K562 (cell line): Measurements from ENCODE around the gene UCHL5. TPM values are rescaled to one million over a fixed set of nuclear protein-coding genes. Genes with fewer than 3 reads are reported as not detected.

Source experiments
- CAMTA2 ChIP-seq: fragments of 250-450 bp; sonication (Bioruptor Pico); conservative IDR thresholded peaks from 2 replicates; pipeline ENCODE4 v1.5.1; 2022
- CHD1 ChIP-seq: fragments of 200-600 bp; sonication (generic); IDR thresholded peaks from one replicate; pipeline ENCODE4 v1.6.1; 2012; ENCODE audit warnings: mild to moderate bottlenecking, moderate library complexity, low read length, inconsistent platforms
- CXXC5 ChIP-seq: fragments of 250-450 bp; sonication (Bioruptor Pico); IDR thresholded peaks from 2 replicates; pipeline ENCODE4 v1.8.0; 2022; ENCODE audit warnings: inconsistent platforms, mild to moderate bottlenecking, moderate library complexity
- OTX1 ChIP-seq: fragments of 450-650 bp; formaldehyde crosslinking; IDR thresholded peaks from 2 replicates; pipeline ENCODE4 v1.4.0; 2022; ENCODE audit warnings: mild to moderate bottlenecking
- PHB ChIP-seq: fragments of 250-450 bp; sonication (Bioruptor Pico); IDR thresholded peaks from 2 replicates; pipeline ENCODE4 v1.5.0; 2021
- SPI1 ChIP-seq: IDR thresholded peaks from 2 replicates; pipeline ENCODE4 v1.6.1; 2011; ENCODE audit warnings: low read depth, low read length, control low read depth, borderline replicate concordance
- VEZF1 ChIP-seq: fragments of 200-800 bp; sonication (Bioruptor generic); IDR thresholded peaks from 2 replicates; pipeline ENCODE4 v1.6.1; 2017; ENCODE audit warnings: missing genetic modification characterization, missing compliant biosample characterization
- ZBTB9 ChIP-seq: fragments of 450-650 bp; formaldehyde crosslinking; IDR thresholded peaks from 2 replicates; pipeline ENCODE4 v1.4.0; 2020; ENCODE audit warnings: mild to moderate bottlenecking, moderate library complexity
- polyA plus RNA-seq, 8 experiments: library from polyadenylated mRNA; depleted of rRNA in 4 of 8; stranded (reverse) in 5 of 8; unstranded in 3 of 8; fragments of >200 nt; fragmentation: Nextera tagmentation in 2 of 8; fragmentation: Illumina TruSeq in 1 of 8; extraction: Ambion mirVana in 2 of 8; extraction: Trizol in 1 of 8; gene quantifications; 2 replicates each; pipeline versions ENCODE4 v1.2.1 to v1.2.3, GENCODE V29; 2011 to 2014; ENCODE audit warnings: inconsistent platforms in 1 of 8, missing spikeins in 1 of 8
- total RNA-seq, 7 experiments: library from RNA; depleted of rRNA in 6 of 7; stranded (reverse); fragments of >200 nt in 6 of 7; fragmentation: Illumina TruSeq in 2 of 7; extraction: Trizol in 2 of 7; gene quantifications; 2 replicates each; pipeline versions ENCODE4 v1.2.1 to v1.2.3, GENCODE V29; 2011 to 2021; ENCODE audit warnings: low replicate concordance in 1 of 7
- TF ChIP-seq, protein P1 (sequence below): fragments of 450-650 bp; IDR thresholded peaks from 2 replicates; pipeline ENCODE4 v1.6.1; 2016; ENCODE audit warnings: mild to moderate bottlenecking
- TF ChIP-seq, protein P2 (sequence below), 3 experiments: fragments of 200-800 bp in 1 of 3; fragments of 250-450 bp in 1 of 3; fragments of 450-650 bp in 1 of 3; sonication (Bioruptor Pico) in 1 of 3; sonication (Bioruptor generic) in 1 of 3; formaldehyde crosslinking in 1 of 3; IDR thresholded peaks; 2 replicates each; pipeline versions ENCODE4 v1.6.1 to v1.8.0; 2016 to 2022; ENCODE audit warnings: mild to moderate bottlenecking in 2 of 3, missing genetic modification characterization in 2 of 3, missing compliant biosample characterization in 1 of 3, moderate library complexity in 1 of 3
- TF ChIP-seq, protein P3 (sequence below): fragments of 250-450 bp; sonication (Bioruptor Pico); IDR thresholded peaks from 2 replicates; pipeline ENCODE4 v1.4.0; 2020; ENCODE audit warnings: mild to moderate bottlenecking, moderate library complexity
- TF ChIP-seq, protein P4 (sequence below): sonication (generic); formaldehyde crosslinking; IDR thresholded peaks from 2 replicates; pipeline ENCODE4 v1.8.1; 2023; ENCODE audit warnings: mild to moderate bottlenecking, missing genetic modification reagents

UCHL5 gene
- total and polyA plus RNA-seq, 9 of the 15 experiments (the other 6 are each of a cell fraction or from before 2014, with no cell fraction given) = 61.0 to 206 (median 122) TPM

DNA sequence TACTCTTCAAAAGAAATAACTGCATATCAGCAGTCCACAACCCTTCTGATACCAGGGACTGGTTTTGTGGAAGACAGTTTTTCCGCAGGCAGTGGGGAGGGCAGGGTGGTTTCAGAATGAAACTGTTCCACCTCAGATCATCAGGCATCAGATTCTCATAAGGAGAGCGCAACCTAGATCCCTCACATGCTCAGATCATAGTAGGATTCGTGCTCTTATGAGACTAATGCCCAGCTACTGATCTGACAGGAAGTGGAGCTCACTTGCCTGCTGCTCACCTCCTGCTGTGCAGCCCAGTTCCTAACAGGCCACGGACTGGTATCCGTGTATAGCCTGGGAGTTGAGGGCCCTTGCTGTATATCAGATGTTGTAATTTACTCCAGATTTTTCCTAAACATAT lies 11.8 kb upstream of the UCHL5 start (continued):
- 0 out of 2 replicates have a peak, but pooled peaks have one; percentile 4 for TF ChIP-seq VEZF1
- TF ChIP-seq, protein P1, sequence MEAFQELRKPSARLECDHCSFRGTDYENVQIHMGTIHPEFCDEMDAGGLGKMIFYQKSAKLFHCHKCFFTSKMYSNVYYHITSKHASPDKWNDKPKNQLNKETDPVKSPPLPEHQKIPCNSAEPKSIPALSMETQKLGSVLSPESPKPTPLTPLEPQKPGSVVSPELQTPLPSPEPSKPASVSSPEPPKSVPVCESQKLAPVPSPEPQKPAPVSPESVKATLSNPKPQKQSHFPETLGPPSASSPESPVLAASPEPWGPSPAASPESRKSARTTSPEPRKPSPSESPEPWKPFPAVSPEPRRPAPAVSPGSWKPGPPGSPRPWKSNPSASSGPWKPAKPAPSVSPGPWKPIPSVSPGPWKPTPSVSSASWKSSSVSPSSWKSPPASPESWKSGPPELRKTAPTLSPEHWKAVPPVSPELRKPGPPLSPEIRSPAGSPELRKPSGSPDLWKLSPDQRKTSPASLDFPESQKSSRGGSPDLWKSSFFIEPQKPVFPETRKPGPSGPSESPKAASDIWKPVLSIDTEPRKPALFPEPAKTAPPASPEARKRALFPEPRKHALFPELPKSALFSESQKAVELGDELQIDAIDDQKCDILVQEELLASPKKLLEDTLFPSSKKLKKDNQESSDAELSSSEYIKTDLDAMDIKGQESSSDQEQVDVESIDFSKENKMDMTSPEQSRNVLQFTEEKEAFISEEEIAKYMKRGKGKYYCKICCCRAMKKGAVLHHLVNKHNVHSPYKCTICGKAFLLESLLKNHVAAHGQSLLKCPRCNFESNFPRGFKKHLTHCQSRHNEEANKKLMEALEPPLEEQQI = 0 out of 2 replicates have a peak, but pooled peaks have one; percentile 32
- no peak for TF ChIP-seq SPI1
- TF ChIP-seq ZBTB9 (CRISPR knock-in tag) = peak; percentile 62; the same call in 1 of the 2 replicates
- TF ChIP-seq CAMTA2 (CRISPR knock-in tag) = no peak
- TF ChIP-seq, protein P2, sequence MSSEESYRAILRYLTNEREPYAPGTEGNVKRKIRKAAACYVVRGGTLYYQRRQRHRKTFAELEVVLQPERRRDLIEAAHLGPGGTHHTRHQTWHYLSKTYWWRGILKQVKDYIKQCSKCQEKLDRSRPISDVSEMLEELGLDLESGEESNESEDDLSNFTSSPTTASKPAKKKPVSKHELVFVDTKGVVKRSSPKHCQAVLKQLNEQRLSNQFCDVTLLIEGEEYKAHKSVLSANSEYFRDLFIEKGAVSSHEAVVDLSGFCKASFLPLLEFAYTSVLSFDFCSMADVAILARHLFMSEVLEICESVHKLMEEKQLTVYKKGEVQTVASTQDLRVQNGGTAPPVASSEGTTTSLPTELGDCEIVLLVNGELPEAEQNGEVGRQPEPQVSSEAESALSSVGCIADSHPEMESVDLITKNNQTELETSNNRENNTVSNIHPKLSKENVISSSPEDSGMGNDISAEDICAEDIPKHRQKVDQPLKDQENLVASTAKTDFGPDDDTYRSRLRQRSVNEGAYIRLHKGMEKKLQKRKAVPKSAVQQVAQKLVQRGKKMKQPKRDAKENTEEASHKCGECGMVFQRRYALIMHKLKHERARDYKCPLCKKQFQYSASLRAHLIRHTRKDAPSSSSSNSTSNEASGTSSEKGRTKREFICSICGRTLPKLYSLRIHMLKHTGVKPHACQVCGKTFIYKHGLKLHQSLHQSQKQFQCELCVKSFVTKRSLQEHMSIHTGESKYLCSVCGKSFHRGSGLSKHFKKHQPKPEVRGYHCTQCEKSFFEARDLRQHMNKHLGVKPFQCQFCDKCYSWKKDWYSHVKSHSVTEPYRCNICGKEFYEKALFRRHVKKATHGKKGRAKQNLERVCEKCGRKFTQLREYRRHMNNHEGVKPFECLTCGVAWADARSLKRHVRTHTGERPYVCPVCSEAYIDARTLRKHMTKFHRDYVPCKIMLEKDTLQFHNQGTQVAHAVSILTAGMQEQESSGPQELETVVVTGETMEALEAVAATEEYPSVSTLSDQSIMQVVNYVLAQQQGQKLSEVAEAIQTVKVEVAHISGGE (CRISPR knock-in tag; IDR thresholded peaks at IDR 0.05) = no peak
- 0 out of 2 replicates have a peak, but pooled peaks have one; percentile 21 for TF ChIP-seq CXXC5
- TF ChIP-seq, protein P3, sequence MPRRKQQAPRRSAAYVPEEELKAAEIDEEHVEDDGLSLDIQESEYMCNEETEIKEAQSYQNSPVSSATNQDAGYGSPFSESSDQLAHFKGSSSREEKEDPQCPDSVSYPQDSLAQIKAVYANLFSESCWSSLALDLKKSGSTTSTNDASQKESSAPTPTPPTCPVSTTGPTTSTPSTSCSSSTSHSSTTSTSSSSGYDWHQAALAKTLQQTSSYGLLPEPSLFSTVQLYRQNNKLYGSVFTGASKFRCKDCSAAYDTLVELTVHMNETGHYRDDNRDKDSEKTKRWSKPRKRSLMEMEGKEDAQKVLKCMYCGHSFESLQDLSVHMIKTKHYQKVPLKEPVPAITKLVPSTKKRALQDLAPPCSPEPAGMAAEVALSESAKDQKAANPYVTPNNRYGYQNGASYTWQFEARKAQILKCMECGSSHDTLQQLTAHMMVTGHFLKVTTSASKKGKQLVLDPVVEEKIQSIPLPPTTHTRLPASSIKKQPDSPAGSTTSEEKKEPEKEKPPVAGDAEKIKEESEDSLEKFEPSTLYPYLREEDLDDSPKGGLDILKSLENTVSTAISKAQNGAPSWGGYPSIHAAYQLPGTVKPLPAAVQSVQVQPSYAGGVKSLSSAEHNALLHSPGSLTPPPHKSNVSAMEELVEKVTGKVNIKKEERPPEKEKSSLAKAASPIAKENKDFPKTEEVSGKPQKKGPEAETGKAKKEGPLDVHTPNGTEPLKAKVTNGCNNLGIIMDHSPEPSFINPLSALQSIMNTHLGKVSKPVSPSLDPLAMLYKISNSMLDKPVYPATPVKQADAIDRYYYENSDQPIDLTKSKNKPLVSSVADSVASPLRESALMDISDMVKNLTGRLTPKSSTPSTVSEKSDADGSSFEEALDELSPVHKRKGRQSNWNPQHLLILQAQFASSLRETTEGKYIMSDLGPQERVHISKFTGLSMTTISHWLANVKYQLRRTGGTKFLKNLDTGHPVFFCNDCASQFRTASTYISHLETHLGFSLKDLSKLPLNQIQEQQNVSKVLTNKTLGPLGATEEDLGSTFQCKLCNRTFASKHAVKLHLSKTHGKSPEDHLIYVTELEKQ (CRISPR knock-in tag) = no peak
- TF ChIP-seq CHD1 = no peak
- TF ChIP-seq OTX1 (CRISPR knock-in tag) = no peak
- TF ChIP-seq, protein P4, sequence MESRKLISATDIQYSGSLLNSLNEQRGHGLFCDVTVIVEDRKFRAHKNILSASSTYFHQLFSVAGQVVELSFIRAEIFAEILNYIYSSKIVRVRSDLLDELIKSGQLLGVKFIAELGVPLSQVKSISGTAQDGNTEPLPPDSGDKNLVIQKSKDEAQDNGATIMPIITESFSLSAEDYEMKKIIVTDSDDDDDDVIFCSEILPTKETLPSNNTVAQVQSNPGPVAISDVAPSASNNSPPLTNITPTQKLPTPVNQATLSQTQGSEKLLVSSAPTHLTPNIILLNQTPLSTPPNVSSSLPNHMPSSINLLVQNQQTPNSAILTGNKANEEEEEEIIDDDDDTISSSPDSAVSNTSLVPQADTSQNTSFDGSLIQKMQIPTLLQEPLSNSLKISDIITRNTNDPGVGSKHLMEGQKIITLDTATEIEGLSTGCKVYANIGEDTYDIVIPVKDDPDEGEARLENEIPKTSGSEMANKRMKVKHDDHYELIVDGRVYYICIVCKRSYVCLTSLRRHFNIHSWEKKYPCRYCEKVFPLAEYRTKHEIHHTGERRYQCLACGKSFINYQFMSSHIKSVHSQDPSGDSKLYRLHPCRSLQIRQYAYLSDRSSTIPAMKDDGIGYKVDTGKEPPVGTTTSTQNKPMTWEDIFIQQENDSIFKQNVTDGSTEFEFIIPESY = no peak
- TF ChIP-seq PHB (CRISPR knock-in tag) = no peak
